Mucosa of stomach (tissue), 1 donor: ENCODE data around the gene SLC27A2.
"Not testable (repeated sequence)": the region's sequence is repeated elsewhere in the genome, so short reads cannot be mapped to it uniquely, and the experiment has no call there.

ENCODE experiments used
- H3K27me3 ChIP-seq: one replicate; pipeline ENCODE4 v1.7.0; 2013; ENCODE audit warnings: mild to moderate bottlenecking, low read length; ENCODE audit not compliant: control insufficient read depth, insufficient read depth
- H3K36me3 ChIP-seq: one replicate; pipeline ENCODE4 v1.7.0; 2013; ENCODE audit warnings: low read length; ENCODE audit not compliant: control insufficient read depth, insufficient read depth
- H3K4me1 ChIP-seq: one replicate; pipeline ENCODE4 v1.7.0; 2013; ENCODE audit warnings: mild to moderate bottlenecking, low read length; ENCODE audit not compliant: control insufficient read depth, insufficient read depth
- H3K4me3 ChIP-seq: one replicate; pipeline ENCODE4 v1.7.0; 2013; ENCODE audit warnings: low read length
- H3K9ac ChIP-seq: one replicate; pipeline ENCODE4 v1.7.0; 2013; ENCODE audit warnings: mild to moderate bottlenecking, low read length, moderate library complexity
- H3K9me3 ChIP-seq: one replicate; pipeline ENCODE4 v1.7.0; 2013; ENCODE audit warnings: mild to moderate bottlenecking, low read length, moderate library complexity; ENCODE audit not compliant: control insufficient read depth
- donor health status: Pancreatic carcinoma.

The SLC27A2 gene

DNA sequence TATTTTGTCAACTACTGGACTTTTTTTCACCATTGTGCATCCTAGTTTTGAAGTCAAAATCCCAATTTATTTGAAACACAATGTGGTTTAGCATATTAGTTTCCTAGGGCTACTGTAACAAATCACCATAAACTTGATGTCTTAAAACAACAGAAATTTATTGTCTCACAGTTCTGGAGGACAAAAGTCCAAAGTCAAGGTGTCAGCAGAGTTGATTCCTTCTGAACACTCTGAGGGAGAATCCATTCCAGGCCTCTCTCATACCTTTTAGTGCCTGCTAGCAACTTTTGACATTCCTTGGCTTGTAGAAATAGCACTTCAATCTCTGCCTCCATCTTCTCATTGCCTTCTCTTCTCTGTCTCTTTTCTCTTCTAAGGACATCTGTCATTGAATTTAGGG is 14.9 kb upstream of the SLC27A2 start:
- Histone ChIP-seq H3K4me3 (no peak overlapping the region), H3K4me1 (no peaks in the 10 kb centered on the region), H3K9me3 (no peaks in the 10 kb centered on the region), H3K9ac (no peak overlapping the region), H3K36me3 (no peaks in the 10 kb centered on the region), H3K27me3 (no peaks in the 10 kb centered on the region)

DNA sequence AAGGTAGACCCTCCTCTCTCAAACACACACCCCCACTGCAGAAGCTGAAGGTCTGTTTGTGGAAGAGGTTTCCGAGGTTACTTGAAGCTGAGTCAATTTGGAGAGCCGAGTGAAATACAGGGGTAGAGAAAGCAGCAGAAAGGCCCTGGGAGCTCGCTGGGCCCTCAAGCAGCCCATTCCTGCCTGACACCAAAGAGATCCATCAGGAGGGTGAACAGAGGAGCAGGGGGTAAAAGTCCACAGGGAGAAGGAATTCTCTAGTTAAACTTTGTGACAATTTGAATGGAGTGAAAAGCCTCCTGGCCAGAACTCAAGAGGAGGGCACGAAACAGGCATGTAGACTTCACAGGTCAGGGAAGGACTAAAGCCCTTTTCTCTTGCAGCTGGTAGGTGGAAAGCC is 13.6 kb upstream of the SLC27A2 start:
- H3K27me3 ChIP-seq = no peaks in the 10 kb centered on the region
- no peak overlapping the region for H3K9ac ChIP-seq
- H3K4me3 ChIP-seq = no peak overlapping the region
- H3K36me3 ChIP-seq = no peaks in the 10 kb centered on the region
- no peaks in the 10 kb centered on the region for H3K4me1 ChIP-seq
- no peaks in the 10 kb centered on the region for H3K9me3 ChIP-seq

DNA sequence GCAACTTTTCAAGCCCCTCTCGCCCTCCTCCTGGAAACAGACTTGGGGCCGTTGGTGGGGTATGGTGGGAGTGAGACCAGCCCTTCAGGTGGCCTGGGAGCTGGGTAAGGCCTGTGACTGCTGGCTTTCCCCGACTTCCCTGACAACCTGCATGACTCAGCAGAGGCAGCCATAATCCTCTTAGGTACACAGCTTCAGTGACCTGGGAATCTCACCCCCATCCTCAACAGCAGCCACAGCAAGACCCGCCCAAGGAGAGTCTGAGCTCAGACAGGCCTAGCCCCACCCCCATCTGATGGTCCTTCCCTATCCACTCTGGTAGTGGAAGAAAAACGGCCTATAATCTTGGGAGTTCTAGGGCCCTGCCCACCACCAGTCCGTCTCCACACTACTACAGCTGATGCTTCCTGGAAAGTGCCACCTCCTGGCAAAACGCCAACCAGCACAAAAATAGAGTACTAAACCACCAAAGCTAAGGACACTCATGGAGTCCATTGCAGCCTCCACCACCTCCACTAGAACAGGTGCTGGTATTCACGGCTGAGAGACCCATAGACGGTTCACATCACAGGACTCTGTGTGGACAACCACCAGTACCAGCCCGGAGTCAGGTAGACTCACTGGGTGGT is 13.1 kb upstream of the SLC27A2 start:
- no peaks in the 10 kb centered on the region for H3K36me3 ChIP-seq

DNA sequence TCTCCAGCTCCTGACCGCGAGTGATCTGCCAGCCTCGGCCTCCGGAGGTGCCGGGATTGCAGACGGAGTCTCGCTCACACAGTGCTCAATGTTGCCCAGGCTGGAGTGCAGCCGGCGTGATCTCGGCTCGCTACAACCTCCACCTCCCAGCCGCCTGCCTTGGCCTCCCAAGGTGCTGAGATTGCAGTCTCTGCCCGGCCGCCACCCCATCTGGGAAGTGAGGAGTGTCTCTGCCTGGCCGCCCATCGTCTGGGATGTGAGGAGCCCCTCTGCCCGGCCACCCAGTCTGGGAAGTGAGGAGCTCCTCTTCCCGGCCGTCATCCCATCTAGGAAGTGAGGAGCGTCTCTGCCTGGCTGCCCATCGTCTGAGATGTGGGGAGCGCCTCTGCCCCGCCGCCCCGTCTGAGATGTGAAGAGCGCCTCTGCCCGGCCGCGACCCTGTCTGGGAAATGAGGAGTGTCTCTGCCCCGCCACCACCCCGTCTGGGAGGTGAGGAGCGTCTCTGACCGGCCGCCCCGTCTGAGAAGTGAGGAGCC is 9.6 kb upstream of the SLC27A2 start:
- H3K9me3 ChIP-seq, H3K4me3 ChIP-seq, H3K36me3 ChIP-seq, H3K4me1 ChIP-seq, H3K9ac ChIP-seq, H3K27me3 ChIP-seq: not testable (repeated sequence)

More for the DNA sequence above, 13.1 kb upstream of the SLC27A2 start:
- no peaks in the 10 kb centered on the region for H3K27me3 ChIP-seq
- no peaks in the 10 kb centered on the region for H3K4me1 ChIP-seq
- no peak overlapping the region for H3K9ac ChIP-seq
- no peaks in the 10 kb centered on the region for H3K9me3 ChIP-seq
- no peak overlapping the region for H3K4me3 ChIP-seq

DNA sequence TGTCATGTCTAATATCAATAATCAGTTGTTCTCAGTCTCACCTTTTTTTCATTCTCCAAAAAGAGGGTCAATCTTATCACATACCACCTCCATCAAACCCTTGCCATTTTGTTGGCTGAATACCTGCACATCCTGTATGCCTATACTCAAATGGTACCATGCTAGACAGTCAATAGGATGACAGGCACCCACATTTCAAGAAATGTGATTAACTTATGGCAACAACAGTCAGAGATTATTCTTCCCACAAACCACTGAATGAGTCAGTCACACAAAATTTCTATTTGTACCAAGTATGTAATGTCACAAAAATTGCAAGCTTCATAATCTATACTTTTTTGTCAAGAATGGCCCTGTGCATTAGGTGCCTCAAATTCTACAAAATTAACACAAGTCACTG is 5.1 kb upstream of the SLC27A2 start:
- no peaks in the 10 kb centered on the region for H3K36me3 ChIP-seq
- H3K9me3 ChIP-seq = no peaks in the 10 kb centered on the region
- no peaks in the 10 kb centered on the region for H3K4me1 ChIP-seq
- no peak overlapping the region for H3K4me3 ChIP-seq
- no peak overlapping the region for H3K9ac ChIP-seq
- peaks cover 8% of the 10 kb centered on the region for H3K27me3 ChIP-seq

DNA sequence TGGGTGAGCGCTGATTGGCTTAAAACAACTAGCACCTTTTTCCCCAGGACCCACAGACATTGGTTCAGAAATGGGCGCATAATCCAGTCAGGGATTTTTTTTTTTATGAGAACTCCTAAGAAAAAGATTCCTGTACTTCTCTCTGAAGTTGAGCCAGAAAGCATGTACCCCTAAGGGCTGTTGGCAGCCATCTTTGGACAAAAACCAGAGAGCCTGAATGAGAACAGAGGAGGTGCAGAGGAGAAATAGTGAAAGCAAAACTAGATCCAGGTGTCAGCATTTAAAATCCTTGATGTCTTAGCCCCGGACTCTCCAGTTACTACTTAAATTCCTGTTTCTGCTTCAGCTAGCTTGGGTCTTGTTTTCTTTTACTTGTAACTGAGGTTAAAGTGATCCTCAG is 1.9 kb upstream of the SLC27A2 start:
- peaks cover 10% of the 10 kb centered on the region for H3K4me1 ChIP-seq
- no peak overlapping the region for H3K4me3 ChIP-seq
- H3K36me3 ChIP-seq = no peaks in the 10 kb centered on the region
- no peaks in the 10 kb centered on the region for H3K9me3 ChIP-seq
- H3K27me3 ChIP-seq = peaks cover 15% of the 10 kb centered on the region
- no peak overlapping the region for H3K9ac ChIP-seq

DNA sequence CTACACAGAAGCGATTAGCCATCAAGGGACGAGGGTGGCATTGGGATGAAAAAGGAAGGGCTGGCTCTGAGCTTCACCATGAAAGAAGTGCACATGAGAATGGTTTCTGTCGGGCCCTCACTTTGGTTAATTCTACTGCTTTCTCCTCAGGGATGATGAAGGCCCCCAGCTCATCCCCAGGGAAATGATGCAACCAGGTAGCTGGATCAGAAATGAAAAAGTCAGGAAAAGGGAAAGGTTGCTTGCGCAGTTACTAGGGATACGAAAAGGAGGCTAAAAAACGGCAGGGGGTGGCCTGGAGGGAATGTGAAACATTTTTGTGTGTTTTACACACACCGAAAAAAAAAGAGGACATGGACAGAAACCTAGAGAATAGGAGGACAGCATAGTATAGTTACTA is 1.4 kb upstream of the SLC27A2 start:
- H3K36me3 ChIP-seq = no peaks in the 10 kb centered on the region
- H3K9ac ChIP-seq = no peak overlapping the region
- peaks cover 10% of the 10 kb centered on the region for H3K4me1 ChIP-seq
- H3K27me3 ChIP-seq = peaks cover 15% of the 10 kb centered on the region
- no peaks in the 10 kb centered on the region for H3K9me3 ChIP-seq
- H3K4me3 ChIP-seq = no peak overlapping the region

DNA sequence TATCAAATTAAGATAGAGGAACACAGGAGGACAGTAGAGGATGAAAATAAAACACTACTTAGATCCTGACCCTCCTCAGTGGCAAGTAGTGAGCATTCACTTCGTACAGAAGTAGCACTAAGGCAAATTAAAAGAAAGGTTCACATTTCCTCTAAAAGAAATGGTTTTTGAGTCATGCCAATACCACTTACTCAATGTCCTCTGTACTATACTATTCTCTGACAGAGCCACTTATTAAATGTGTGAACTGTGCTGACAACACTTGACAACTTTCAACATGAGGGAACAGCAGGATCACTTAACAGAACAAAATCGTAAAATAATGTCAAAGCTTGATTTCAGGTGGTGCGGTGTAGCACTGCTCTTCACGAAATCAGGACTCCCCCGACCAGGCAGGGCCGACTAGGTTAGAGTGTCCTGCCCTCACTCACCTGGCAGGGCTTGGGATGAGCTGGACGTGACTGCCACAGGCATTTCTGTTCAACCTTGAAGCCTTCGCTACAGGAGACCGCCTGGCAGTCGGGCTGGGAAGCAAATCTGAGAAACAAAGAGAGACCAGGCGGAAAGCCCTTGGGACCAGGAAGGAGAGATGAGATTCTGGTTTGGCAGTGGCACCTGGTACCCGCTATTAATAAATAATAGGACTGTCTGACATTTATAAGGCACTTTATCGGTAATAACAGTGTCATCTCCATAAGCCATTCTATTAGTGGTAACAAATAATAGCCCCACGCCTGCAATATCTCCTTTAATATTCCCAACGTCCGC is 611 bp upstream of the SLC27A2 start:
- H3K4me3 ChIP-seq = peak overlapping the region; percentile 29
- no peaks in the 10 kb centered on the region for H3K36me3 ChIP-seq
- peaks cover 10% of the 10 kb centered on the region for H3K4me1 ChIP-seq
- peaks cover 15% of the 10 kb centered on the region for H3K27me3 ChIP-seq
- no peaks in the 10 kb centered on the region for H3K9me3 ChIP-seq
- peak overlapping the region; percentile 14 for H3K9ac ChIP-seq

DNA sequence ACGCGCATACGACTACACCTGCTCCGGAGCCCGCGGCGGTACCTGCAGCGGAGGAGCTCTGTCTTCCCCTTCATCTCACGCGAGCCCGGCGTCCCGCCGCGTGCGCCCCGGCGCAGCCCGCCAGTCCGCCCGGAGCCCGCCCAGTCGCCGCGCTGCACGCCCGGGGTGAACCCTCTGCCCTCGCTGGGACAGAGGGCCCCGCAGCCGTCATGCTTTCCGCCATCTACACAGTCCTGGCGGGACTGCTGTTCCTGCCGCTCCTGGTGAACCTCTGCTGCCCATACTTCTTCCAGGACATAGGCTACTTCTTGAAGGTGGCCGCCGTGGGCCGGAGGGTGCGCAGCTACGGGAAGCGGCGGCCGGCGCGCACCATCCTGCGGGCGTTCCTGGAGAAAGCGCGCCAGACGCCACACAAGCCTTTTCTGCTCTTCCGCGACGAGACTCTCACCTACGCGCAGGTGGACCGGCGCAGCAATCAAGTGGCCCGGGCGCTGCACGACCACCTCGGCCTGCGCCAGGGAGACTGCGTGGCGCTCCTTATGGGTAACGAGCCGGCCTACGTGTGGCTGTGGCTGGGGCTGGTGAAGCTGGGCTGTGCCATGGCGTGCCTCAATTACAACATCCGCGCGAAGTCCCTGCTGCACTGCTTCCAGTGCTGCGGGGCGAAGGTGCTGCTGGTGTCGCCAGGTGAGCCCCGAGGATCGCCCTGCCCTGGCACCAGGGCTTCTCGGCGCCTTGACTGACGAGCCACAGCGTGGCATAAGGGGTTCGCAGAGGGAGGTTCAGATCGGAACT is 420 bp downstream of the SLC27A2 start:
- H3K9ac ChIP-seq = peak overlapping the region; percentile 14
- H3K4me3 ChIP-seq = peak overlapping the region; percentile 29
- H3K4me1 ChIP-seq = peaks cover 10% of the 10 kb centered on the region
- peaks cover 15% of the 10 kb centered on the region for H3K27me3 ChIP-seq
- no peaks in the 10 kb centered on the region for H3K9me3 ChIP-seq
- H3K36me3 ChIP-seq = no peaks in the 10 kb centered on the region

DNA sequence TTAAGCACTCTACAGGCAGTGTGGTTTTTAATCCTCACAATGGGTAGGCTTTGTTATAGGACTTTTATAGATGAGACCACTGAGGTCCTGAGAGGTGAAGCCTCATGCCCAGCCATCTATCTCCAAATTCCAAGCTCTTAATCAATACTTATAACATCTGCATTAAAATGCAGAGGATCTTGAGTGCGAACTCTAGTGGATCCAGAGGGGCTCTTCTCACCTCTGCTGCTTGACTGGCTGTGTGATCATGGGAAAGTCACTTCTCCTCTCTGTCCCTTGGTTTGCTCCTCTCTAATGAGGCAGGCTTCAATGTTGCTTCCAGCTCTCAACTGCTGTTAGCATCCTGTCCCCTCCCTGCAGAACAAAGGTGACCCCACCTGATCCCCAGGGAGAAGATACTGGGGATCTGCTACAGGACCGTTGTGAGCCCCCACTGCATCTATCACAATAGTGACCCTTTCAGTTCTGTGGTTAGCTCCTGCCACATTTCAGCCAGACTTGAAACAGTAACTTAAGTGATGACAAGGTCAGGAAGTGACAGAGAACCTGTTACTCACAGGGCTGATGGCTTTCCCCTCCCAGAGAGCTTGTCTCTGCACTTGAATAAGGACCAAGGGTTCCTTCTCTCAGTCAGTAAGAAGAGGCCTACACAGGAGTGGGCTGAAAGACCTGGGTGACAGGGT is 1.3 kb downstream of the SLC27A2 start:
- Histone ChIP-seq H3K4me3 (peak overlapping the region; percentile 3), H3K4me1 (peaks cover 10% of the 10 kb centered on the region), H3K36me3 (no peaks in the 10 kb centered on the region), H3K9ac (peak overlapping the region; percentile 14), H3K27me3 (peaks cover 15% of the 10 kb centered on the region), H3K9me3 (no peaks in the 10 kb centered on the region)

DNA sequence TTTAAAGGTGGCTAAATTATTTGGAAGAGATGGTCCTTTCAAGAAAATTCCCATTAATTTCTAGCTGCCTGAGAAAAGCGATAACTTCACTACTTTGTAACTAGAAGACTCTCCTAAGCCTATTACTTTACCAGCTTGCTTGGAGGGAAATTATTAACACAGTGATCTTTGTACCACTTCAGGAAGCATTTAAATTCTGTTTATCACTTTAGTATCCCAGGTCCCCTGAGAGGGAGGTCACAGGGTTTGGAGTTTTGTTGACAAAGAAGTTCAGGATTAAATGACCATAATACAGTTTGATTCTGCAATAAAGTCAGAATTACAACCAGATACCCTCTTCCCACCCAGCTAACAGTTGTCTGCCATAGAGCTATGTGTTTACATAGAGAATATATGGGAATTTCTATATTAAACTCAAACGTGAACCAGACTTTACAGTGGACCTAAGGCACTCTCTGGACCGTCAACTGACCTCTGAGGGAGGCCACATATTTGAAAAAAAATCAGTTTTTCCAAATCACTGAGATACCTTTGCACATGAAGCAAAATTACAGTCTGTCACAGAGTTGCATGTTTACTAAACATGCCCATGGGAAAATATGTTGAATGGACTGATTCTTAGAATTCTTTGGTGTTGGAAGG is 3.0 kb downstream of the SLC27A2 start:
- peaks cover 17% of the 10 kb centered on the region for H3K4me1 ChIP-seq
- H3K9ac ChIP-seq = no peak overlapping the region
- no peak overlapping the region for H3K4me3 ChIP-seq
- no peaks in the 10 kb centered on the region for H3K36me3 ChIP-seq
- H3K27me3 ChIP-seq = peaks cover 15% of the 10 kb centered on the region
- H3K9me3 ChIP-seq = no peaks in the 10 kb centered on the region
